ENCODE results near the gene MFSD6. TPM values are rescaled to one million over a fixed set of nuclear protein-coding genes. Genes with fewer than 3 reads are reported as not detected.

Gene MFSD6
- total and polyA plus RNA-seq, 4 donors, result 15.0 to 52.0 (median 42.3) TPM

DNA sequence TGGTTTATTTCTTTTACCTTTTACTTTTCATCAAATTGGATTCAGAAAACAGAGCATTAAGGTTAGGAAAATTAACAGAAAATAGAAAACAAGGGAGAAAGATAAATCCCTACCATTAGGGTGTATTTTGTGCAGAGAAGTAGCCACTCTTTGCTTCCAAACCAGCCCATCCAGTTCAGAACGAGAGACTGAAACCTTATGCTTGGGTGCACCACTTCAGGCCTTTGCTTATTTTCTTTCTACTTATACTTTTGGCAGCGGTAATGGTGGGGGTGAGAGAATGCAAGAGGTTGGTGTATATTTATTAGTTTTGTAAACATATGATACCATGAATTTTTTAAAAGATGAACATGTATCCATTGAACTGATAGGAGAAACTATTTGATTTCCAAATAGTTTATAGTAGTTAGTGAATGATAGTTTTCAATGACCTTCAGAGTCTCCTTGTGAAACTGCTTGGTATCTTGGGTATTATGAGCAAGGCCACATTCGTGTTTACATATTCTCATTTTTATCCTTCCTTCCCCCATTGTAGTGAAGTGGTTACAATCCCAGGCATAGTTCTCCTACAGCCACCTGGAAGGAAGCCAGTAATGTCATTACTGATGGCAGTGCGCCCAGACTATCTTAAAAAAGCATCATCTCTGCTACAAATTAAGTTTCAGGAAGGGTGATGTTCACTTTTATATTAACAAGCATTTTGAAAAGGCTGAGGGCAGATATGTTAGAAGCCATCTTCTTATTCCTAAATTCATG, 60.8 kb downstream of the MFSD6 start:
- Histone ChIP-seq H3K9me3 (ENCODE audit: control insufficient read depth, insufficient read depth, low read length) (no peaks in the 10 kb centered on the region), H3K4me3 (ENCODE audit: low read depth, low read length) (no peak overlapping the region), H3K36me3 (ENCODE audit: control insufficient read depth, insufficient read depth, low read length) (no peaks in the 10 kb centered on the region), H3K27me3 (ENCODE audit: control insufficient read depth, insufficient read depth, low read length) (no peaks in the 10 kb centered on the region), H3K4me1 (ENCODE audit: control insufficient read depth, insufficient read depth, low read length) (peaks cover 16% of the 10 kb centered on the region), H3K27ac (ENCODE audit: low read depth, low read length) (peak overlapping the region; percentile 65)
- DNase-seq (ENCODE audit: low read depth in 4 of 6, low spot score in 6 of 6), result peak in 4 of 6 donors; percentile 40 to 93 (median 72)
- WGBS (ENCODE audit: insufficient coverage), result no CpG with 5 or more reads among the region's 4 CpGs

DNA sequence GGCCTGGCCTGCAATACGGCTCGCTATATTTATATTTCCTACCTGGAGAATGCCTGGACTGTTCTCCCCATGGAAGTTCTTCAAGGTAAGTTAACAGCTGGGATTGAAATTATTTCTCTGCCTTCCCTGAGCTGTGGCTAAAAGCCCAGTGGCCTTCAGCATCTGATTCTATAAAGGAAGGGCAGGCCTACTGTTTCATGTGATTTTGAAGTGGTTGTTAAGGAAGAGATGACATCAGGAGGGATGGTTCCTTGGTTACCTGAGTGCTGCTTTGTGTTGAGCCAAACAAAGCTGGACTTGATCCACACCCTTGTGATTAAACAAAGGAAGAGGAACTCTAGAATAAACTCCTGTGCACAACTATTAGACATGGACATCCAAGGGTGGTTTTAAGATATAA, 61.6 kb downstream of the MFSD6 start:
- Histone ChIP-seq H3K27ac (ENCODE audit: low read depth, low read length) (peak overlapping the region; percentile 65), H3K4me3 (ENCODE audit: low read depth, low read length) (no peak overlapping the region), H3K36me3 (ENCODE audit: control insufficient read depth, insufficient read depth, low read length) (no peaks in the 10 kb centered on the region), H3K4me1 (ENCODE audit: control insufficient read depth, insufficient read depth, low read length) (peaks cover 16% of the 10 kb centered on the region), H3K9me3 (ENCODE audit: control insufficient read depth, insufficient read depth, low read length) (no peaks in the 10 kb centered on the region), H3K27me3 (ENCODE audit: control insufficient read depth, insufficient read depth, low read length) (no peaks in the 10 kb centered on the region)
- peak in 2 of 6 donors; percentile 20 to 54 for DNase-seq (ENCODE audit: low read depth in 4 of 6, low spot score in 6 of 6)
- WGBS (ENCODE audit: insufficient coverage), result no CpG with 5 or more reads among the region's 2 CpGs

DNA sequence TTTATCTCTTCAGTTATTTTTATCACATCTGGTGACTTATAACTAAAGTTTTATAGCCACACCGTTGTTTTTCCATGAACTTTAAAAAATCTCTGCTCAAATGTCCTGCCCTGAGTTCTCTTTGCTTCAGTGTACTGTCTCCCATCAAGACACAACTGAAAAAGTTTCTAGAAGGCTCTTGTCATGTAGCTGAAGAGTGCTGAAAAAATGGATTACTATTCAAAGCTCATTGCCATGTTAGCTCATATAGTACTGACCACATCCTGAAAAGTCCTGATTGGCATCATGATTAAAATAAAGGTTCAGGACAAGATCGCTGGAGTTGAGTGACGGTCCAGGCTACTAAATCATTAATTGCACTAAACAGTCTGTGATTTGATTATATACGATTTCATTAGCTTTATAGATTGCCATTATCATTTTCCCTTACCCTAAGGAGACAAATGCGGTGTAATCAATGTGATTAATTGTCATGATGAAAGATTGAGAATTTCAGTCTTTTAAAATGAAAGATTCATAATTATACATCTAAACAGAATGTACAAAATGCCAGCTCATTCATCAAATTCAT, 62.2 kb downstream of the MFSD6 start:
- WGBS (ENCODE audit: insufficient coverage), result 100% methylated on average over 1 of the region's 5 CpGs
- peaks cover 16% of the 10 kb centered on the region for H3K4me1 ChIP-seq (ENCODE audit: control insufficient read depth, insufficient read depth, low read length)

DNA sequence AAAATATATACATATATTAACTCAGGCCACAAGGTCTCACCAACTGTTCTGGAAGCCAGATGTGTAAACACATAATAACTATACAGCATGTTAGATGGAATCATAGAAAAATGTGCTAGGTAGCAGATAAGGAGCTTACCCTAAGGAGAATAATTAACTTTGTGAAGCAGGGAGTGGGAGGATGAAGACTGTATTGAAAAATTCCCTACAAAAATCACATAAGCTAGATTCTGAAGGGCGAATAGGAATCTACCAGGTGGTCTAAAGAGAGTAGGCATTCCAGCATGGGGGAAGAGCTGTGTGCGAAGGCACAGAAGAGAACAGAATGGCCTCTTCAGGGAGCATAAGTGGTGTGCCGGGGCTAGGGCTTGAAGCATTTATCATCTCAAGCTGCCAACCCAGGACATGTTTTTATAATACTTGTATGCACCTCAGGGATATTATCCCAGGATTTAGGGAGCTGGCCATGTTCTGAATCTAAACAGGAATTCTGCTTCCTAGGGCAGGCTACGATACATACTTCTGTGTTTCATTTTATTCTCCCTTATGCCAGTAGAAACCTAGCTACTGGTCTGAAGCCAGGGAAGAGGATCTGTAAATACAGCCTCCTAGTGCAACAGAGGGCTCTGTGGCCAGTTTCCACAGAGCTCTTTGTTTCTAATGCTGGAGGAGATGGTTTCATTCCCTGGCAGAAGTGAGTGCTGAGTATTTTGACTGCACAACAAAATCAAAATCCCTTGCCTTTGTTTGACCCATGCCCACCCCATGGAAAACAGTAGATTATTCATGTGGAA, 69.7 kb downstream of the MFSD6 start:
- peak overlapping the region; percentile 61 for H3K27ac ChIP-seq (ENCODE audit: low read depth, low read length)
- 41% methylated on average over 2 of the region's 4 CpGs for WGBS (ENCODE audit: insufficient coverage)

More for the DNA sequence above, 62.2 kb downstream of the MFSD6 start:
- Histone ChIP-seq H3K4me3 (ENCODE audit: low read depth, low read length) (no peak overlapping the region), H3K9me3 (ENCODE audit: control insufficient read depth, insufficient read depth, low read length) (no peaks in the 10 kb centered on the region), H3K36me3 (ENCODE audit: control insufficient read depth, insufficient read depth, low read length) (no peaks in the 10 kb centered on the region), H3K27me3 (ENCODE audit: control insufficient read depth, insufficient read depth, low read length) (no peaks in the 10 kb centered on the region), H3K27ac (ENCODE audit: low read depth, low read length) (peak overlapping the region; percentile 65)
- DNase-seq (ENCODE audit: low read depth in 4 of 6, low spot score in 6 of 6), result no peak

DNA sequence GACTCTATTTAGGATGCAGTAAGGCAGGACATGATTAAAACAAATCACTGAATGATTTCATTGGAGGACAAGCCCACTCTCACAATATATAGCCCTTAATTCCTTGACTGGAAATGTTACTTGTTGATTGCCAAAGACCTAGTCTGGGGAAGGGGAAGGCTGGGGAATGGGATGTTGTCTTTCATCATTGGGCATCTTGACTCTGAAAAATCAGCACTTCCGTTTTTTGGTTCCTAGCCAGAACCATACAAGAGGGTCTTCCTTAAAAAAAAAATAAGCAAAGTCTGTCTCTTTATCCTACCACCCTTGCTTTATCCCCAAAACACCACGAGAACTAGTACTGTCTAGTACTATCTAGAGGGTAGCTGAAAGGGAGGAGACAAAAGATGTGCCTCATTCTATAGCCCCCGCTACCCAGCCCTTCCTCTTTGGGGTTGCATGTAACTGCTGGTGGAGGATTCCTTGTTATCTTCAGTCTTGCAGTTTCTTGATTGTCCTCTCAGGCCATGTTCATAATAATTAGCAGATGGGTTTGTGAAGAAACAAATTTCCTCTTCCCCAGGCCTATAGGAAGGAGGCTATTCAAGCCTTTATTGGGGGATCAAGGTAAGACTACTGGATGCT, 70.5 kb downstream of the MFSD6 start:
- Histone ChIP-seq H3K9me3 (ENCODE audit: control insufficient read depth, insufficient read depth, low read length) (no peaks in the 10 kb centered on the region), H3K4me1 (ENCODE audit: control insufficient read depth, insufficient read depth, low read length) (peaks cover 3% of the 10 kb centered on the region), H3K27me3 (ENCODE audit: control insufficient read depth, insufficient read depth, low read length) (no peaks in the 10 kb centered on the region), H3K36me3 (ENCODE audit: control insufficient read depth, insufficient read depth, low read length) (no peaks in the 10 kb centered on the region), H3K27ac (ENCODE audit: low read depth, low read length) (peak overlapping the region; percentile 61), H3K4me3 (ENCODE audit: low read depth, low read length) (no peak overlapping the region)
- WGBS (ENCODE audit: insufficient coverage), result no CpG with 5 or more reads among the region's 3 CpGs
- DNase-seq (ENCODE audit: low read depth in 4 of 6, low spot score in 6 of 6), result no peak

More for the DNA sequence above, 69.7 kb downstream of the MFSD6 start:
- H3K4me3 ChIP-seq (ENCODE audit: low read depth, low read length), result peak overlapping the region; percentile 1
- no peaks in the 10 kb centered on the region for H3K27me3 ChIP-seq (ENCODE audit: control insufficient read depth, insufficient read depth, low read length)
- H3K36me3 ChIP-seq (ENCODE audit: control insufficient read depth, insufficient read depth, low read length), result no peaks in the 10 kb centered on the region
- peak in 2 of 6 donors; percentile 68 to 86 for DNase-seq (ENCODE audit: low read depth in 4 of 6, low spot score in 6 of 6)
- H3K4me1 ChIP-seq (ENCODE audit: control insufficient read depth, insufficient read depth, low read length), result peaks cover 3% of the 10 kb centered on the region
- no peaks in the 10 kb centered on the region for H3K9me3 ChIP-seq (ENCODE audit: control insufficient read depth, insufficient read depth, low read length)

DNA sequence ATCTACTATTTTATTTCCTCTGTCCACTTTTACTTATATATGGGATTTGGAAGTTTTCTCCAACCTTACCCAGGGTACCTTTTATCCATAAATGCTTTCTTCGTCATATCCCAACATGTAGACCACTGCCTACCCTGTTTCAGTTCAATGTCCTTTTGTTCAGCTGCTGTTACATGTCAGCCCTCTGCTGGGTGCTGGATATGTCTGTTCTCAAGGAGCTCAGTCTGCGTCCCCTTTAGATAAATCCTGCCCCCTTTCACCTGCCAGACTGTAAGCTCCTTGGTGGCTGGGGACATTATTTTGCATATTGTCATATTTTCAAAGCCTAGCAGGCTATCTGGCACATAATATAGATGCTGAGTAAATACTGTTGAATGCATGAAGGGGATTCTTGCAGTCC, 73.2 kb downstream of the MFSD6 start:
- Histone ChIP-seq H3K36me3 (ENCODE audit: control insufficient read depth, insufficient read depth, low read length) (no peaks in the 10 kb centered on the region), H3K4me3 (ENCODE audit: low read depth, low read length) (no peak overlapping the region), H3K27ac (ENCODE audit: low read depth, low read length) (no peak overlapping the region), H3K4me1 (ENCODE audit: control insufficient read depth, insufficient read depth, low read length) (peaks cover 3% of the 10 kb centered on the region), H3K27me3 (ENCODE audit: control insufficient read depth, insufficient read depth, low read length) (no peaks in the 10 kb centered on the region), H3K9me3 (ENCODE audit: control insufficient read depth, insufficient read depth, low read length) (no peaks in the 10 kb centered on the region)
- no peak for DNase-seq (ENCODE audit: low read depth in 4 of 6, low spot score in 6 of 6)
- WGBS (ENCODE audit: insufficient coverage), result 100% methylated on average over 1 of the region's 2 CpGs

DNA sequence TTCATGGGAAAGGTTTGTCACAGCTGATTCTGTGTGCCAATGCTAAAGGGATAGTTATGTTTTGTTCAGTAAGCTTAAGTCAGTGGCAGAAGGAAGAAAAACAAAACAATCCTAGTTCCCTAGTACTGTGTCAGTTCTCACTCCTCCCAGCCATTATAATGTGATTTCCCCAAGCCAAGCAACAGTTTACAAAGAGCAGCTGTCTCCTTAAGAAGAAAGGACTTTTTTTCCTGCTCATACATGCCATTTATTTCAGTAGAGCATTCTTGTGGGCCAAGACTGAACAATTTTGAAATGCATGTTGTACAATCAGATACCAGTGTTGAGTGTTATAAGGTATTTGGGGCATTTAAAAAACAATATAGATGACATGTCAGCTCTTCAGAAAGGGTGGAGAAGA, 74.3 kb downstream of the MFSD6 start:
- no peaks in the 10 kb centered on the region for H3K27me3 ChIP-seq (ENCODE audit: control insufficient read depth, insufficient read depth, low read length)
- peaks cover 3% of the 10 kb centered on the region for H3K4me1 ChIP-seq (ENCODE audit: control insufficient read depth, insufficient read depth, low read length)
- no peaks in the 10 kb centered on the region for H3K36me3 ChIP-seq (ENCODE audit: control insufficient read depth, insufficient read depth, low read length)
- DNase-seq (ENCODE audit: low read depth in 4 of 6, low spot score in 6 of 6), result peak in 1 of 6 donors; percentile 54
- H3K4me3 ChIP-seq (ENCODE audit: low read depth, low read length), result no peak overlapping the region
- no peak overlapping the region for H3K27ac ChIP-seq (ENCODE audit: low read depth, low read length)
- H3K9me3 ChIP-seq (ENCODE audit: control insufficient read depth, insufficient read depth, low read length), result no peaks in the 10 kb centered on the region

DNA sequence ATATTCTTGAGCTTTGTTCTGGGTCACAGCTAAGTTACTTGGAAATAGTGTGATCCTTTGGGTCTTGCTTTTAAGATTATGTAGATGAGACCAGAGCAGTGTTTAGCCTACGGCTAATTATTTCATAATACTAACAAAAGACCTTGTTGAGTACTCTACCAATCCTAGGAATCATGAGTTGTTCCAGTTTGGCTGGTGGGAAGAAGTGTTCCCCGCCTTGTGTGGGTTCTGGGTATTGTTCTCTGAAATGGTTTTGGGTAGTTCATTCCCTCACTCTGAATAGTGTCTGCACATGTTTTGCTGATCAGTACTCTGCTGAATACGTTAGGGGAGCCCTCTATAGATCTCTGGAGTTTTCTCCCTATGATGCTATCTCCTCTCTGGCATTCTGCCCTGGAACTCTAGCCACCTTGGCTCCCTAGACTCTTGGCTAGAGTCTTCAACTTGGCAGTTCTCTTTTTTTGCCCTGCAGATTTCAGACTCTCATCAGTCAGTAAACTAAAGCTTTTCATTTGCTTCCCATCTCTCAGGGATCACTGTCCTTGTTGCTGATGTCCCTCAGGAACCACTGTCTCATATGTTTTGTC, 78.0 kb downstream of the MFSD6 start:
- Histone ChIP-seq H3K27ac (ENCODE audit: low read depth, low read length) (no peak overlapping the region), H3K9me3 (ENCODE audit: control insufficient read depth, insufficient read depth, low read length) (no peaks in the 10 kb centered on the region), H3K4me1 (ENCODE audit: control insufficient read depth, insufficient read depth, low read length) (no peaks in the 10 kb centered on the region), H3K27me3 (ENCODE audit: control insufficient read depth, insufficient read depth, low read length) (no peaks in the 10 kb centered on the region), H3K36me3 (ENCODE audit: control insufficient read depth, insufficient read depth, low read length) (no peaks in the 10 kb centered on the region), H3K4me3 (ENCODE audit: low read depth, low read length) (no peak overlapping the region)
- DNase-seq (ENCODE audit: low read depth in 4 of 6, low spot score in 6 of 6), result peak in 1 of 6 donors; percentile 71
- 9% methylated on average over 1 of the region's 3 CpGs for WGBS (ENCODE audit: insufficient coverage)

DNA sequence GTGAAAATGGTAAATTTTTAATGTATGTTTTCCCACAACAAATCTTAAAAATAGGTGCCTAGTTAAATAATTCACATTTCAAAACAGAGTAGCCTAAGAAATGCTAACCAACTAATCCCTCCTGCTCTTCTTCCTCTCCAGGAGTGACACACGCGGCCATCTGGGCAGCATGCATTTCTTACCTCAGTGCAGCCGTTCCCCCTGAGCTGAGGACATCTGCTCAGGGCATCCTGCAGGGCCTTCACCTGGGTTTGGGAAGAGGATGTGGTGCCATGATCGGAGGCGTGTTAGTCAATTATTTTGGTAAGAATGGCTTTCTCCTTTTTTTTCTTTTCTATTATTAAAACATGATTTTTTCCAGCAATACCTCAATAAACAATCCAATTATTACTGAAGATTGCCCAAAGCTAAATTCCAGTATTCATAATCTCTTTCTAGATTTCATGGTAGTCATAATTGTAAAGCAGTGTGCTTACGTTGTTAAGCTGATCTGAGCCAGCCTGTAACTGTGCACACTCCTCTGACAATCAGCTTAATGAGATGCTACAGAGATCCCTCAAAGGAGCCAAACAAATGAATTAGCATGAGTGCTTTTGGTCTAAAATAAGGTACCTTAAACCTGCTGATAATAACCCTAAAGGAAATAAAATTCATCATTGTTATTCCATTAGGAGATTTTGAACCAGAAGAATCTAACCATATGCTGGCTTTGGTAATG, 80.5 kb downstream of the MFSD6 start:
- no CpG with 5 or more reads among the region's 6 CpGs for WGBS (ENCODE audit: insufficient coverage)
- no peaks in the 10 kb centered on the region for H3K4me1 ChIP-seq (ENCODE audit: control insufficient read depth, insufficient read depth, low read length)
- no peaks in the 10 kb centered on the region for H3K27me3 ChIP-seq (ENCODE audit: control insufficient read depth, insufficient read depth, low read length)
- no peak overlapping the region for H3K4me3 ChIP-seq (ENCODE audit: low read depth, low read length)
- no peak overlapping the region for H3K27ac ChIP-seq (ENCODE audit: low read depth, low read length)
- DNase-seq (ENCODE audit: low read depth in 4 of 6, low spot score in 6 of 6), result peak in 1 of 6 donors; percentile 44
- no peaks in the 10 kb centered on the region for H3K9me3 ChIP-seq (ENCODE audit: control insufficient read depth, insufficient read depth, low read length)
- no peaks in the 10 kb centered on the region for H3K36me3 ChIP-seq (ENCODE audit: control insufficient read depth, insufficient read depth, low read length)
